WERI-Rb-1 (cell line): ENCODE measurements around the gene DISP3.

Source experiments
- DNase-seq: peaks from one replicate; pipeline ENCODE4 v3.0.0-alpha.2; 2020
- H3K27ac ChIP-seq: fragments of 250-450 bp; sonication (Bioruptor Pico); 2 replicates; pipeline ENCODE4 v1.5.1; 2020; ENCODE audit warnings: mild to moderate bottlenecking, moderate library complexity
- H3K27me3 ChIP-seq: fragments of 250-450 bp; sonication (Bioruptor Pico); 2 replicates; pipeline ENCODE4 v1.5.1; 2021; ENCODE audit warnings: mild to moderate bottlenecking, low read depth, moderate library complexity; ENCODE audit not compliant: insufficient read depth, severe bottlenecking
- H3K36me3 ChIP-seq: fragments of 250-450 bp; sonication (Bioruptor Pico); 2 replicates; pipeline ENCODE4 v1.5.1; 2020; ENCODE audit warnings: mild to moderate bottlenecking, moderate library complexity
- H3K4me3 ChIP-seq: 2 replicates; pipeline ENCODE4 v1.5.1; 2011; ENCODE audit warnings: low read depth, mild to moderate bottlenecking, control low read depth, low read length
- H3K9me3 ChIP-seq: fragments of 250-450 bp; sonication (Bioruptor Pico); 2 replicates; pipeline ENCODE4 v1.5.1; 2021; ENCODE audit warnings: mild to moderate bottlenecking, moderate library complexity; ENCODE audit not compliant: severe bottlenecking
- CTCF ChIP-seq: IDR thresholded peaks from 2 replicates; pipeline ENCODE4 v1.5.1; 2011; ENCODE audit warnings: low read depth, mild to moderate bottlenecking, control low read depth, inconsistent platforms, low read length

DISP3 gene

DNA sequence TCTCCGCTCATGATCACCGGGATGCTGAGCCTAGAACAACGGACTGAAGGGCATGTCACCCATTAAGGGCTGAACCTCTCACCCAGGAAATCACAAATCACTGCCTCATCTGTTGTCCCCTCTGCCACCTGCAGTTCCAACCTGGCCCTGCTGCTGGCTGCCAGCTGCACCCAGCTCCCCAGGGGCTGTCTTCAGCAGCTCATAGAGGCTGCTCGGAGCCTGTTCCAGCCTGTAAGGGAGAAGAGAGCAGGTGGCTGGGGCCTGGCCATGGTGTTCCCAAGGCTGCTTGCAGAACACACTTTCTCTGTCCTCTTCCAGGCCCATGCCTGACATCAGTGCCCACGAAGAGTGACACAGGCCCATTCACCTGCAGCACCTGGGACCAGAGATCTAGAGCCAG lies 44.5 kb upstream of the DISP3 start:
- TF ChIP-seq CTCF = no peak
- Histone ChIP-seq H3K4me3 (no peak overlapping the region), H3K27ac (no peak overlapping the region; the same call in 1 of the 2 replicates), H3K9me3 (no peaks in the 10 kb centered on the region), H3K27me3 (no peaks in the 10 kb centered on the region), H3K36me3 (no peaks in the 10 kb centered on the region)
- DNase-seq = peak; percentile 30

- TF ChIP-seq CTCF = no peak
- Histone ChIP-seq H3K36me3 (no peaks in the 10 kb centered on the region), H3K27me3 (no peaks in the 10 kb centered on the region), H3K4me3 (no peak overlapping the region), H3K27ac (no peak overlapping the region; the same call in 1 of the 2 replicates), H3K9me3 (no peaks in the 10 kb centered on the region)
- DNase-seq = no peak
Observed at GRCh38 chr1:11434926-11435325, 44.0 kb upstream of the DISP3 start.

DNA sequence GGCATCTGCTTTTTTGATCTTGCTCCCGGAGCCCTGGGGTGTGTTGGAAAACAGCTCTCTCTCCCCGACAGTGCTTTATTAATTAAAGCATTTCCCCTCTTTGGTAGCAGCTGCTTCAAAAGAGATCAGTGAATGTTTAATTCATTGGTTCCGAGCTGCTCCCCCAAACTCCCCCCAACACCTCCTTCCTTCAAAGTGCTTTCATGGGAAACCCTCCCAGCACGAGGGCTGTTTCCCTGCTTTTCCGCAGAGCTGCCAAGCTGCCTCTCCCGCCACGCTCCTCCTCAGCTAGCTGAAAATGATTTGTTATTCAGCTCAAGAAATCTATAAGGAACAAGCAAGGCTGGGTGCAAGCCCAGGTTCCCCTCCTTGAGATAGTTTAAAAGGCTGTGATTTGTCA lies 40.0 kb upstream of the DISP3 start:
- H3K36me3 ChIP-seq = no peaks in the 10 kb centered on the region
- H3K27me3 ChIP-seq = no peaks in the 10 kb centered on the region
- H3K4me3 ChIP-seq = no peak overlapping the region
- no peak overlapping the region for H3K27ac ChIP-seq
- no peak for DNase-seq
- no peak for TF ChIP-seq CTCF
- no peaks in the 10 kb centered on the region for H3K9me3 ChIP-seq

GRCh38 chr1:11441211-11441952 lies 37.6 kb upstream of the DISP3 start:
- Histone ChIP-seq H3K4me3 (no peak overlapping the region), H3K36me3 (no peaks in the 10 kb centered on the region), H3K27ac (no peak overlapping the region), H3K27me3 (no peaks in the 10 kb centered on the region), H3K9me3 (no peaks in the 10 kb centered on the region)
- TF ChIP-seq CTCF = no peak
- DNase-seq = no peak

DNA sequence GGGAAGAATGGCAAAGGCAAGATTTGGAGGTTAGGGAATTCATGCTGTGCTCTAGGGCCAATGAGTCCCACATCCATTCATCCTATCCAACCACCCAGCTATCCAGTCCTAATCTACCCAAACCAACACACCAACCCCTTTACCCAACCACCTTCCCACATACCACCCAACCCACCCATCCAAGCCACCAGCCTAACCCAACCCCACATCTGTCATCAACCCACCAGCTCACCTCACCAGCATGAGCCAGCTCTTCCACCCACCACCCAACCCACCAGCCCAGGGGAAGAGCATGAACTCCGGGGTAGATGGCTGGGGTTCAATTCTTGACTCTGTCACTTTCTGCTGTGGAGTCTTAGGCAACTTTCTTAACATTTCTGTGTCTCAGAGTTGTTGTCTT lies 35.9 kb upstream of the DISP3 start:
- Histone ChIP-seq H3K36me3 (no peaks in the 10 kb centered on the region), H3K4me3 (no peak overlapping the region), H3K9me3 (no peaks in the 10 kb centered on the region), H3K27ac (no peak overlapping the region), H3K27me3 (no peaks in the 10 kb centered on the region)
- DNase-seq = no peak
- TF ChIP-seq CTCF = no peak

DNA sequence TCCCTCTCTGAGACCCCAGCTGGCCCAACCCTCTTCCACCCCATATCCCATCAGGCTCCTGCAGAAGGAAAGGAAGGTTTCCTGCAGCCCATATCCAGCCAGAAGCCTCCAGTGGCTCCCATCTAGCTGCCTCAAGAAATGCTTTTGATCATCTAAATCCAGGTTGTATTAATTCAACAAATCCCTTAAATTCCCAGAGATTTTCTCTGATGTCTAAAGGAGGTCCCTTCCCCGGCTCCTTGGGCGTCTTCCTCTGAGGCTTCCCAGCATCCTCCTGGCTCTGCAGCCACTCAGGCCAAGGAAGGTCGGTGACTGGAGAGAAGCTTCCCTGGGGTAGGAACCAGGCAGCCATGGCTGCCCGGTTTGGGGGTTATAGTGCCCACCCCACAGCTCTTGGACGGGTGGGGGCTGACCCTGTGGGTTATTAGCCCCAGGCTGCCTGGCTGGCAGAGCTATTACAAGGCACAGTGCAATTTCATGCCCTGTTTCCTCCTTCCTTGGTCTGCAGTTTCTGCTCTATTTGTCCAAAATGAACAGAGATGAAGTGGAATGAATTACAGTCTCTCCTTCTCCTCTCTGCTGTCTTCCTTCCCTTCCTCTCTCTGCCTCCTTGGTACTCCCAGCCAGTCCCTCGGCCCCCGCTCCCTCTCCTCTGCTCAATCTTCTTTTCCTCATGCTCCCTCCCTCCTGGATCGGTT lies 34.8 kb upstream of the DISP3 start:
- Histone ChIP-seq H3K4me3 (no peak overlapping the region), H3K9me3 (no peaks in the 10 kb centered on the region), H3K27ac (no peak overlapping the region), H3K27me3 (no peaks in the 10 kb centered on the region), H3K36me3 (no peaks in the 10 kb centered on the region)
- no peak for DNase-seq
- no peak for TF ChIP-seq CTCF
